Measurements from ENCODE around the gene ROBO1.
"Not testable (repeated sequence)": the region's sequence is repeated elsewhere in the genome, so short reads cannot be mapped to it uniquely, and the experiment has no call there.

The ROBO1 gene

DNA sequence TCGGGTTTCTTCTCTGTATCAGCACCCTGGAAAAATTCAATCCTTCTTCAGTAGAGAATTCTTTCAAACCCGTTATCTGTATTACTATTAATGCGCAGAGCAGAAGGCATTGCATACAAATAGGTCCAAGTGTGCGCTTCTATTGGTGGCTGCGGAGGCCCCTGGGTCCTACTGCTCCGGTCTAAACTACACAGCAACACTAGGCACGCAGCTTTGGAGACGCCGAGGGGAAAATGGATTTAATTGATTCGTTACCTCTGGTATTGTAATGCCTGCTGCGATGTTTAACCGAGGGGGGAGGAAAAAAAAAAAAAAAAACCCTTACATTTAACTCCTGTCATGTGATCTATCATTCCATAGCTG lies at the start of gene ROBO1:
TSS of gene ROBO1 (minus strand) at position 94 of the 363 bp plus-strand sequence.
- peak; percentile 30 for DNase-seq

- no peak for DNase-seq
These were observed 49.4 kb upstream of the ROBO1 start for GRCh38 chr3:79817224-79817623.

DNA sequence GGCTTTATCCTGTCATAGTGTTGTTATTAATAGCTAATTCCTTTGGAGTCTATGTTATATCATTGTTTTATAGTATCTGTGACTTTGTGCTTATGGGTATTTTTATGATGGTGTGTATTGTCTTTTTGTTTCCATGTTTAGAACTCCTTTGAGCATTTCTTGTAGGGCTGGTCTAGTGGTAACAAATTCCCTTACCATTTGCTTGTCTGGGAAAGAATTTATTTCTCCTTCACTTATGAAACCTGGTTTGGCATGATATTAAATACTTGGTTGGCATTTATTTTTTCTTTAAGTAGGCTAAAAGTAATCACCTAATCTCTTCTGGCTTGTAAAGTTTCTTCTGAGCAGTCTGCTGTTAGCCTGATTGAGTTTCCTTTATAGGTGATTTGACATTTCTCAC lies 47.7 kb upstream of the ROBO1 start:
- no peak for DNase-seq

- no peak for DNase-seq
These were observed 42.8 kb upstream of the ROBO1 start for GRCh38 chr3:79810581-79810980.

GRCh38 chr3:79810092-79810491 lies 42.3 kb upstream of the ROBO1 start:
- DNase-seq: no peak

DNA sequence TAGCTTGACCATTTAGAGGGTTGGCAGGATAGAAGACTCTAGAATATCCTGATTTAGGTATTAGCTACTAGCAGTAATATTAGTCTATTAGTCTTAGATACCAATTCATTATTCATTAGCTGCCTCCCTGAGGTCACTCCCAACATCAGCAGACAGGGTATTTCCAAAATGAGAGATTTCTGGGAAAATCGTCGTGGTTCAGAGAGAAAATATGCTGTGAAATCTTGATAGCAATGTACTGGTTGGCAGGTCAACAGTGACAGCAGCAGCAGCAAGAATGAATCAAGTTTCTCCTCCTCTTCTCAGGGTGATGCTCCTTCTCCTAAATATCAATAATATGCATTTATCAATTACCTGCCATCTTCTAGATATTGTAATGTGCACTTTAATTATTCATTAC lies 41.3 kb upstream of the ROBO1 start:
- no peak for DNase-seq

DNA sequence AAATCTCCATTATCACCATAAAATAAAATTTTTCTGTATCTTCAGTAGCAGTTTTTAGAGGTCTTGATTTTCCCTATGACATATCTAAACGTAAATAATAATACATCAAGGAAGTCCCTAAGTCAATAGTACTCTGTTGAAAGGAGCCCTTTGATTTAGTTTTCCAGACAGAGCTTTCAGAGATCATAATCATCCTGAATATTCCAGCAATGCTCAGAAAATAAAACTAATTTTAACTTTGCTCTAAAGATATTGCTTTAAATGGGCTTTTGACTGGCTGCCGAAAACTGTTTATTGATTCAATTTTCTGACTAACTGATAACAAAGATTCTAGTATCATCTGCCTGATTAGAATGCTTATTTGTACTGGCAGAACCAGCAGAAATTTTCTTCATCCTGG lies 40.7 kb upstream of the ROBO1 start:
- DNase-seq: no peak

GRCh38 chr3:79790177-79790576 lies 22.4 kb upstream of the ROBO1 start:
- not testable (repeated sequence) for DNase-seq

DNA sequence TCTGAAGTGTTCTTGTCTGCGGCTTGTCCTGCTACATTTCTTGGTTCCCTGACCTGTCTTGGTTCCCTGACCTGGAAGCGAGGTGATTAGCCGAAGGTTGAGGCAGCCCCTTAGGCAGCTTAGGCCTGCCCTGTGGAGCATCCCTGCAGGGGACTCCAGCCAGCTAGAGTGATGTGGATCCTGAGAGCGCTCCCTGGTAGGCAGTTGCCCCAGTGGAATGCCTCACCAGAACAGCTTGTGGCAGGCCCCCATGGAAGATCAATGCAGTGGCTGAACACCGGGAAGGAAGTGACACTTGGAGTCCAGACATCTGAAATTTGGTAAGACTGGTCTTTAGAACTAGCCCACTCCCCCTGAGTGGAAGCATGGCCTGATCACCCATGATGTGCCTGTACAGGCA lies 5.5 kb upstream of the ROBO1 start:
- DNase-seq: no peak

GRCh38 chr3:79769229-79769628 lies 1.4 kb upstream of the ROBO1 start:
- DNase-seq: no peak

DNA sequence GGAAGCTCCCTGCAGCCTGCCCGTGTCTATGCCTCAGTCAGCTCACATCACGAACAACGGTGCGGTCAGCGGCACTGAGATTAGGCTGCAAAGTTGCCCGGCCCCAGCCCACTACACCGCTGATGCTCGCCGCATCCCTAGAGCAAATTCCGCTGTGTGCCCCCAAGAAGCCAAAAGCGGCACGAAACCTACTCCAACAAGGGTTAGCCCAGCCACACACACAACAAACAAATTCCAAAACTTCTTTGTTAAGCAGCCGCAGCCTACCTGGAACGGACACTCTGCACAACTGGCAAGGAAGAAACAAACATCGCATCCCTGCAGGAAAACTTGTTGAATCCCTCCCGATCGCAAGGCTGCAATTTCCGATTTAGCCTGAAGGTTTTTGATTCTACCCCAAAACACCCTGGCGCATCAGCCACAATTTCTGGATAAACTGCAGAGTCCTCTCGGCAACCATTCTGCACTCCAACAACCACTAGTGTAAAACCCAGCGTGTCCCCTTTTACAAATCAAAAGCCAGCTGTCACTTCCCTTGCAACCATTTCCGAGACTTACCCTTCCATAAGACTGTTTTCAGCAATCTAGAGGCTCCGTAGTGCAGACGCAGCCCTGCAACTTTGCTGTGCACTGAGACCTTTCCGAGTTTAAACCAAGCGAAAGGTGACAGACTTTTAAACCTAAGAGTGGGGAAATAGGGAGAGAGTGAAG lies 449 bp downstream of the ROBO1 start:
- peak; percentile 30 for DNase-seq

DNA sequence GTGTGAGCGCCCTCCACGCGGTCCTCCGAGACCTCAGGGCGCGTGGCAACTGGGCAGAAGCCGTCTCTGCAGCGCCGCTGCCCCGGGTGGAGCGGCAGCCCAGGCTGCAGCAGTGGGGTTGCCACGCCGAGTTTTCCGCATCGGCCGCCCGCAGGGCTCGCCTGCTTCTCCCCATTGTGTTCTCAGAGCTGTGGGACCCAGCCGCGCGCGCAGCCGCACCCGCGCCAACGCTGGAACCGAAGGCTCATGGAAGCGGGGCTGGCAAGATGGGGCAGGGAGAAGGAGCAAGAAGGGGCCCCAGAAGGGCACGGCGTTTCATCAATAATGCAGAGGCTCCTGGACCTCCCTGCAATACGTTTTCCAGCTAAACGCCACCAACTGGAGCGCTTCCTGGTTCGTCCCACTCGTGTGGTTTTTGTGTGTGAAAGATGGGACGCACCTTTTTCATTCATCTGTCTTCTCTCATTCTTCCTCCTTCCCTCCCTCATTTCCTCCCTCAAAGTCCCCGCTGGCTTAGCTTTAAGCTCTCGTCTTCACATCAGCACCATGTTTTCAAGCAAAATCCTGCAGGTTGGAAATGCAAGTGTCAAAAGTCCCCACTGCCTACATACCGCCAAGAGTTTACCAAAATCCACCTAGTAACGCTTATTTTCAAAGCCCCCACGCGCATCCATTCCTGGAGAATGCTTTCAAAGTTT lies 1.2 kb downstream of the ROBO1 start:
- DNase-seq: no peak

- no peak for DNase-seq
These were observed 1.9 kb downstream of the ROBO1 start for GRCh38 chr3:79765911-79766310.

GRCh38 chr3:79761441-79761840 lies 6.4 kb downstream of the ROBO1 start:
- no peak for DNase-seq

- DNase-seq: no peak
These were observed 16.1 kb downstream of the ROBO1 start for GRCh38 chr3:79751703-79752102.

GRCh38 chr3:79737530-79737929 lies 30.3 kb downstream of the ROBO1 start:
- DNase-seq: no peak

DNA sequence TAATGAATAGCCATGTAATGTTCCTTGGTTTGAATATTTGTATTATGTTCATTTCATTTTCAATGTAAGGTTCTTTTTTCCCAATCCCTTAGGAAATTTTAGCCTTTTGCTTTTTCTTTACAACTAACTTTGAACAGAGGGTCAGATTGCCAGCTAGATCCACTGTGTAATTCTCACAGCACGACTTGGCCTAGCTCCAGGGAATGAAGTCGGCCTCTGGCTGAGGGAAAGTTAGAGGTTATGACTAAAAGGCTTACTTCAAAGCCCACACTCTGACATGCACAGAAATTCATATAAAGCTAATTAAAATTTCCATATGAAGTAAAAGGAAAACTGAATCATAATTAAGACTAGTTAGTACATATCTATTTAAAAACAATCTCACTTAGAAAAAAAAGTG lies 38.7 kb downstream of the ROBO1 start:
- DNase-seq: no peak

DNA sequence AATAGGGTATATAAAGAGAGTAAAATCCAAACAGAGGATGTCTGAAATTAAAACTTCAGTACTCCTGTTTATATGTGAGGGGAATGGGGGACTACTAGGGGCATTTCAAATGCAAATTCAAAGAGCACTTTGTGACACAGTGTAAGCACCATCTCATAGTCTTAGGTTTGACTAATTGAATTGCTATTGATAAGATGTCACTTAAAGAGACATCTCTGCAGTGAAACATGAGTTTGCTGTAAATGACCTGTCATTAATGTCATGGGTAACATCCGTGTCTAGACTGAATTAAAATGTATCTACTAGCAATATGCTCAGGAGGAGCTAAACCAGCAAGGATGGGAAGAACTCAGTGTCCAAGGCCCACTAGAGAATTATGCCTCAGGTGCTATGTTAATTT lies 41.0 kb downstream of the ROBO1 start:
- DNase-seq: no peak

- no peak for DNase-seq
These were observed 43.6 kb downstream of the ROBO1 start for GRCh38 chr3:79724206-79724605.

- DNase-seq: no peak
These were observed 77.7 kb downstream of the ROBO1 start for GRCh38 chr3:79690072-79690471.

- no peak for DNase-seq
These were observed 82.7 kb downstream of the ROBO1 start for GRCh38 chr3:79685108-79685507.

GRCh38 chr3:79684041-79684440 lies 83.8 kb downstream of the ROBO1 start:
- DNase-seq: no peak

DNA sequence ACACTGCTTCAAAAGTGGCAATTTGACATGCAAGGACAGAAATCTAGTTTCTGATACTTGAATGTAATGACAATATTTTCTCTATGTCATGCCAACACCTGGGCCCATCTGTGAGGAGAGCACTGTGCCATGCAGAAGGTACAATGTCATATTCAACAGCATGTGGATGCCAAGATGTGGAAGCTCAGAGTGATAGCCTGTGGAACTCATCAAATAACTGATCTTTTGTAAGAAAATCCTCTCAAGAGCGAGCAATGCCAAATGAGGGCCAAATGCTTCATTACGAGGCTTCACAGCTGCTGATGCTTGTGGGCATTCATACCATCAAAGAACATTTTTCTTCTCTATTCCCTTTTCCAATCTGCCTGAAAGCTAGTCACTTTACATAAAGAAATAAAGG lies 95.1 kb downstream of the ROBO1 start:
- DNase-seq: no peak

DNA sequence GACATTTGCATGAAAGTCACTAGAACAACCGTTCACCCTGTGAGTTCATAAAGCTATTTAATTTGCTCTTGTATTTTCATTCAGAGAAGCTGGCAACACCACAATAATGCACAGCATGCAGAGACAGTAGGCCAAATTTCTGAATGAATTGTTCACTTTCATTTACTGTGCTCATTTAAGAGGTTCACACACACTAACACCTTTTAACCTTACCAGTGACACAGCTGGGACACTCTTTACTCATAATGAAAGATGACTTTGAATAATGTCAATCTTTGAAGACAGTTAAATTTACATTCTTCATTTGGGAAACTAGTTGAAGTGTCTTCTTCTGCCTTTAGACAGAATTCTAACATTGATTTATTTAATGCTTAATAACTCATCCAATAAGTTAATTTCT lies 95.7 kb downstream of the ROBO1 start:
- DNase-seq: no peak

DNA sequence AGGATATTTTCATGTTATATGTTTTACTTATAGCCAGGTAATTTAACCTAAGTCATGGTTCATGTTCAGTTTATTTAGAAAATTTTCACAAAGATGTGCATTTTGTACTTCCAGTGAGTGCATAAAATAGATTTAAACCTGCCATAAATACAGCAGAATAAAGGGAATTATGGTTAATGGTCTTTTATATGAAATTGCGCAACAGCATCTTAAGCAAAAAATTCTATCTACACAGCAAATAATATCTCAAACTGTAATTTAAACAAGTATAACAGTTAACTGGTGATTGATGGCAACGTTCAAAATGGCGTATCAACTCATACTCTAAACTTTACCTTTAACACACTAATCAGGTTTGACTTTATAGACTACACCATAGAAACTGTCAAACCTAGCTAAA lies 97.6 kb downstream of the ROBO1 start:
- DNase-seq: no peak
